ENCODE measurements around the gene UBQLNL. TPM values are rescaled to one million over a fixed set of nuclear protein-coding genes. Genes with fewer than 3 reads are reported as not detected.
A peak's percentile ranks its signal among the peaks of the same experiment; 100 is the strongest.

Gene UBQLNL
- total and polyA plus RNA-seq, 3 experiments from 2014 or later: not detected

GRCh38 chr11:5546457-5546856, 30.0 kb upstream of the UBQLNL start:
- ChIA-PET CTCF (no interaction called here), POLR2A (no interaction called here)
- no peak overlapping the region for H3K4me3 ChIP-seq (ENCODE audit: low read length)
- H3K9me3 Mint-ChIP-seq: peaks cover 0 to 2% (median 0%) of the 10 kb centered on the region in 5 donors
- H3K4me3 Mint-ChIP-seq: no peak overlapping the region
- H3K36me3 ChIP-seq (ENCODE audit: insufficient read depth, low read length): no peaks in the 10 kb centered on the region
- H3K27ac Mint-ChIP-seq: peak overlapping the region in 1 of 8 donors; percentile 26
- no peak overlapping the region for H3K27ac ChIP-seq (ENCODE audit: low read depth, low read length)
- peaks cover 5 to 16% of the 10 kb centered on the region in 2 donors for H3K27me3 Mint-ChIP-seq
- no peaks in the 10 kb centered on the region for H3K27me3 ChIP-seq (ENCODE audit: insufficient read depth, low read length, poor library complexity, severe bottlenecking)
- peaks cover 0 to 4% (median 0%) of the 10 kb centered on the region in 3 donors for H3K36me3 Mint-ChIP-seq
- H3K4me1 ChIP-seq (ENCODE audit: insufficient read depth, low read length): no peaks in the 10 kb centered on the region
- DNase-seq: no peak
- H3K9me3 ChIP-seq (ENCODE audit: low read length): no peaks in the 10 kb centered on the region
- no peaks in the 10 kb centered on the region for H3K4me1 Mint-ChIP-seq

GRCh38 chr11:5541427-5541826, 24.9 kb upstream of the UBQLNL start:
- H3K4me3 ChIP-seq (ENCODE audit: low read length): no peak overlapping the region
- no peaks in the 10 kb centered on the region for H3K4me1 ChIP-seq (ENCODE audit: insufficient read depth, low read length)
- Mint-ChIP-seq H3K27ac (no peak overlapping the region), H3K36me3 (no peaks in the 10 kb centered on the region), H3K4me1 (no peaks in the 10 kb centered on the region), H3K9me3 (peaks cover 0 to 3% (median 0%) of the 10 kb centered on the region in 5 donors), H3K27me3 (peaks cover 2 to 4% of the 10 kb centered on the region in 2 donors), H3K4me3 (no peak overlapping the region)
- no peaks in the 10 kb centered on the region for H3K27me3 ChIP-seq (ENCODE audit: insufficient read depth, low read length, poor library complexity, severe bottlenecking)
- POLR2A ChIA-PET: no interaction called here
- no peaks in the 10 kb centered on the region for H3K36me3 ChIP-seq (ENCODE audit: insufficient read depth, low read length)
- no peaks in the 10 kb centered on the region for H3K9me3 ChIP-seq (ENCODE audit: low read length)
- CTCF ChIA-PET: no interaction called here
- no peak for DNase-seq
- no peak overlapping the region for H3K27ac ChIP-seq (ENCODE audit: low read depth, low read length)

DNA sequence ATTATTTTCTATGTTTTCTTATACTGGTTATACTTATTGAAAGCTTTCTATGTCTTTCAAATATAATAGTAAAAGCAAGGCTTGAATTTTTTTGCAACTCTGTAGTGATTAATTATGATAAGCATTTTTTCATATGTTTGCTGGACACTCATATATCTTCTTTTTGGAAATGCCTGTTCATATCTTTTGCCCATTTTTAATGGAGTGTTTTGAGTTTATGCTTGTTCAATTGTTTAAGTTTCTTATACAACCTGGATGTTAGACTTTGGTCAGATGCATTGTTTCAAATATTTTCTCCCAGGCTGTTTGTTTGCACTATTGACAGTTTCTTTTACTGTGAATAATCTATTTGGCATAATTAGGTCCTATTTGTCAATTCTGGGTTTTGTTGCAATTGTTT, 20.0 kb upstream of the UBQLNL start:
- H3K4me1 ChIP-seq (ENCODE audit: insufficient read depth, low read length): no peaks in the 10 kb centered on the region
- Mint-ChIP-seq H3K27me3 (peaks cover 0 to 4% of the 10 kb centered on the region in 2 donors), H3K27ac (no peak overlapping the region), H3K36me3 (no peaks in the 10 kb centered on the region), H3K4me1 (no peaks in the 10 kb centered on the region), H3K4me3 (no peak overlapping the region), H3K9me3 (peaks cover 0 to 6% (median 0%) of the 10 kb centered on the region in 5 donors)
- H3K9me3 ChIP-seq (ENCODE audit: low read length): no peaks in the 10 kb centered on the region
- no peak overlapping the region for H3K4me3 ChIP-seq (ENCODE audit: low read length)
- POLR2A ChIA-PET: no interaction called here
- H3K27me3 ChIP-seq (ENCODE audit: insufficient read depth, low read length, poor library complexity, severe bottlenecking): no peaks in the 10 kb centered on the region
- CTCF ChIA-PET: no interaction called here
- no peak overlapping the region for H3K27ac ChIP-seq (ENCODE audit: low read depth, low read length)
- DNase-seq: no peak
- H3K36me3 ChIP-seq (ENCODE audit: insufficient read depth, low read length): no peaks in the 10 kb centered on the region

- H3K27ac Mint-ChIP-seq: no peak overlapping the region
- H3K36me3 Mint-ChIP-seq: no peaks in the 10 kb centered on the region
- Histone ChIP-seq H3K9me3 (ENCODE audit: low read length) (no peaks in the 10 kb centered on the region), H3K4me3 (ENCODE audit: low read length) (no peak overlapping the region), H3K27ac (ENCODE audit: low read depth, low read length) (no peak overlapping the region), H3K36me3 (ENCODE audit: insufficient read depth, low read length) (no peaks in the 10 kb centered on the region), H3K27me3 (ENCODE audit: insufficient read depth, low read length, poor library complexity, severe bottlenecking) (no peaks in the 10 kb centered on the region), H3K4me1 (ENCODE audit: insufficient read depth, low read length) (no peaks in the 10 kb centered on the region)
- H3K4me1 Mint-ChIP-seq: no peaks in the 10 kb centered on the region
- H3K27me3 Mint-ChIP-seq: peaks cover 4% of the 10 kb centered on the region in 2 donors
- DNase-seq: no peak
- H3K4me3 Mint-ChIP-seq: no peak overlapping the region
- CTCF ChIA-PET: no interaction called here
- peaks cover 0 to 6% (median 0%) of the 10 kb centered on the region in 5 donors for H3K9me3 Mint-ChIP-seq
- POLR2A ChIA-PET: no interaction called here
Measured at GRCh38 chr11:5534046-5534445, 17.5 kb upstream of the UBQLNL start.

DNA sequence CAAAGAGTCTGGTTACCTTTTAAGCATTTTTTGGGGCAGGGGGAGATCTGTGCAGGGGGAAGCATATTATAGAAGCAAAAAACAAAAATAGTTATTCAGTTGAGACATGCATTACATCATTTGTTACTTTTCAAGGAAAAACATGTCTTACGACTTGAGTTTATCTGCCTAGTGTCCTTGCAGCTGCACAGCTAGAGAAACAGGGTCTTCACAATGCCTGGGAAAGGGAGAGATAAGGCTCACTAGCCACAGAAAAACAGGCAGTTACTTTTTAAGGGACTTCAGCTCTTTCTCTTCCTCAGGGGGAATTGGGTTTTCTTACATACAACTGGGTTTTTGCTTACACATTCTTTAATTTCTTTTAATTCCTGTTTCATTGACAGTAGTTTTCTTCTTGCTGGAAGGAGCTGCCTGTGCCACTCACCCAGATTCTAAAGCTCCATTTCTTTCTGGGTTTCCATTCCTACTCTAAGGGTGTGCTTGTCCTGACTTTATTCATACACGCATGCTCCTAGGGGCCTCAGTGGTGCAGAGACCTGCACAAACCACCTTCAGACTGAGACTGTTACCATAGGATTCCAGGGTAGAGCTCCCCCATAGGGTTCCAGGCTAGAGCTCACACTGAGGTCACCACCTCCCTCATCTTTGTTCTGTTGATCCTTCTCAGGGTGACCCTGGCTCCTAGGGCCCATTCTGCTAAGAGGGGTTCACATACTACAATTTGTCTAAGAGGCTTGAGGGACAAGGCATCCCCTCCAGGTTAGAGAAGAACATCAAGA, 14.7 kb upstream of the UBQLNL start:
- Mint-ChIP-seq H3K27ac (no peak overlapping the region), H3K27me3 (peaks cover 2 to 13% of the 10 kb centered on the region in 2 donors), H3K9me3 (peaks cover 0 to 1% (median 0%) of the 10 kb centered on the region in 5 donors), H3K36me3 (no peaks in the 10 kb centered on the region), H3K4me3 (no peak overlapping the region), H3K4me1 (no peaks in the 10 kb centered on the region)
- Histone ChIP-seq H3K4me3 (ENCODE audit: low read length) (no peak overlapping the region), H3K27me3 (ENCODE audit: insufficient read depth, low read length, poor library complexity, severe bottlenecking) (no peaks in the 10 kb centered on the region), H3K4me1 (ENCODE audit: insufficient read depth, low read length) (no peaks in the 10 kb centered on the region), H3K9me3 (ENCODE audit: low read length) (no peaks in the 10 kb centered on the region), H3K36me3 (ENCODE audit: insufficient read depth, low read length) (no peaks in the 10 kb centered on the region), H3K27ac (ENCODE audit: low read depth, low read length) (peak overlapping the region; percentile 7)
- DNase-seq: no peak
- POLR2A ChIA-PET: no interaction called here
- CTCF ChIA-PET: no interaction called here

GRCh38 chr11:5528495-5528894, 12.0 kb upstream of the UBQLNL start:
- Histone ChIP-seq H3K36me3 (ENCODE audit: insufficient read depth, low read length) (no peaks in the 10 kb centered on the region), H3K27me3 (ENCODE audit: insufficient read depth, low read length, poor library complexity, severe bottlenecking) (no peaks in the 10 kb centered on the region), H3K4me1 (ENCODE audit: insufficient read depth, low read length) (no peaks in the 10 kb centered on the region), H3K9me3 (ENCODE audit: low read length) (no peaks in the 10 kb centered on the region), H3K27ac (ENCODE audit: low read depth, low read length) (no peak overlapping the region), H3K4me3 (ENCODE audit: low read length) (no peak overlapping the region)
- Mint-ChIP-seq H3K9me3 (no peaks in the 10 kb centered on the region), H3K36me3 (no peaks in the 10 kb centered on the region), H3K4me3 (no peak overlapping the region), H3K4me1 (no peaks in the 10 kb centered on the region), H3K27ac (peak overlapping the region in 1 of 8 donors; percentile 74), H3K27me3 (peaks cover 6 to 13% of the 10 kb centered on the region in 2 donors)
- ChIA-PET POLR2A (no interaction called here), CTCF (no interaction called here)
- no peak for DNase-seq

DNA sequence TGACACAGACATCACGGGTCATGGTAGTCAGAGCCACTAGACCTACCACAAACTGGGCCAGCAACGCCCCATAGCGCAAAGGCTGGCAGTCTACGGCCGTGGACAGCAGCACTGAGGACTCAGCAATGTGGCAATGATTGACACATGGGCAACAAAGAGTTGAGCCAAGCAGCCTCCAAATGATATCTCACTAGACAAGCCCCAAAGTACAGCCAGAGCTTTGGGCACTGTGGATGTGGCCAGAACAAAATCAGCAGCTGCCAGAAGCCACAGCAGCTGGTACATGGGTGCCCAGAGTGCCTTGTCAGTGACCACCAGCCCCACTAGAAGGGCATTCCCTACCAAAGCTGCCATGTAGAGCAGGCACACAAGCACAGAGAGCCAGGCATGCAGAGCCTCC, 11.2 kb upstream of the UBQLNL start:
- Mint-ChIP-seq H3K4me1 (no peaks in the 10 kb centered on the region), H3K27me3 (peaks cover 6 to 13% of the 10 kb centered on the region in 2 donors), H3K36me3 (no peaks in the 10 kb centered on the region), H3K9me3 (no peaks in the 10 kb centered on the region), H3K4me3 (no peak overlapping the region), H3K27ac (no peak overlapping the region)
- Histone ChIP-seq H3K27me3 (ENCODE audit: insufficient read depth, low read length, poor library complexity, severe bottlenecking) (no peaks in the 10 kb centered on the region), H3K4me1 (ENCODE audit: insufficient read depth, low read length) (no peaks in the 10 kb centered on the region), H3K9me3 (ENCODE audit: low read length) (no peaks in the 10 kb centered on the region), H3K36me3 (ENCODE audit: insufficient read depth, low read length) (no peaks in the 10 kb centered on the region), H3K4me3 (ENCODE audit: low read length) (no peak overlapping the region), H3K27ac (ENCODE audit: low read depth, low read length) (no peak overlapping the region)
- ChIA-PET CTCF (no interaction called here), POLR2A (no interaction called here)
- no peak for DNase-seq

- no peaks in the 10 kb centered on the region for H3K4me1 ChIP-seq (ENCODE audit: insufficient read depth, low read length)
- no peaks in the 10 kb centered on the region for H3K9me3 ChIP-seq (ENCODE audit: low read length)
- H3K27ac ChIP-seq (ENCODE audit: low read depth, low read length): no peak overlapping the region
- ChIA-PET POLR2A (no interaction called here), CTCF (no interaction called here)
- no peaks in the 10 kb centered on the region for H3K27me3 ChIP-seq (ENCODE audit: insufficient read depth, low read length, poor library complexity, severe bottlenecking)
- Mint-ChIP-seq H3K4me3 (no peak overlapping the region), H3K27me3 (peaks cover 4 to 9% of the 10 kb centered on the region in 2 donors), H3K27ac (no peak overlapping the region), H3K36me3 (peaks cover 0 to 2% (median 0%) of the 10 kb centered on the region in 3 donors), H3K4me1 (no peaks in the 10 kb centered on the region), H3K9me3 (no peaks in the 10 kb centered on the region)
- DNase-seq: no peak
- no peaks in the 10 kb centered on the region for H3K36me3 ChIP-seq (ENCODE audit: insufficient read depth, low read length)
- no peak overlapping the region for H3K4me3 ChIP-seq (ENCODE audit: low read length)
Measured at GRCh38 chr11:5524756-5525155, 8.3 kb upstream of the UBQLNL start.
